HEK293 (cell line): ENCODE measurements around the gene NFKBIE.

Experiments used
- CTCF ChIA-PET: fragments of 350-600 bp; formaldehyde crosslinking; extraction: SDS; loops from one replicate; lab custom pipeline; 2021; ENCODE audit warnings: antibody characterized with exemption; lab: Yijun Ruan, JAX
- POLR2A ChIA-PET: fragments of 300-600 bp; formaldehyde crosslinking; extraction: SDS; loops from one replicate; lab custom pipeline; 2020; ENCODE audit warnings: antibody characterized with exemption, inconsistent platforms; lab: Yijun Ruan, JAX
- H3K27ac ChIP-seq: fragments of 200-500 bp; sonication (Bioruptor generic); 2 replicates; pipeline ENCODE4 v1.5.1; 2014; ENCODE audit warnings: low read depth, low read length, control low read depth, inconsistent platforms; ENCODE audit errors: extremely low read depth
- H3K36me3 ChIP-seq, 2 experiments: fragments of 200-500 bp in 1 of 2; sonication (Bioruptor generic) in 1 of 2; 1 replicate in 1 of 2; 2 replicates in 1 of 2; pipeline ENCODE4 v1.5.1; 2014 to 2017; ENCODE audit warnings: inconsistent platforms in 2 of 2, low read length in 2 of 2; ENCODE audit not compliant: control insufficient read depth in 2 of 2, insufficient read depth in 1 of 2
- H3K4me1 ChIP-seq: fragments of 200-500 bp; sonication (Bioruptor generic); 2 replicates; pipeline ENCODE4 v1.5.1; 2014; ENCODE audit warnings: mild to moderate bottlenecking, low read length, inconsistent platforms; ENCODE audit not compliant: control insufficient read depth, insufficient read depth
- H3K4me3 ChIP-seq: 2 replicates; pipeline ENCODE4 v1.5.1; 2011; ENCODE audit warnings: low read depth, mild to moderate bottlenecking, control low read depth, low read length, moderate library complexity
- H3K9me3 ChIP-seq: fragments of 200-500 bp; sonication (Bioruptor generic); 2 replicates; pipeline ENCODE4 v1.5.1; 2014; ENCODE audit warnings: low read depth, low read length, inconsistent platforms; ENCODE audit not compliant: control insufficient read depth, insufficient read depth
- AEBP2 ChIP-seq: fragments of 450-650 bp; formaldehyde crosslinking; IDR thresholded peaks from 2 replicates; pipeline ENCODE4 v1.5.1; 2016; ENCODE audit warnings: missing biosample characterization, missing genetic modification characterization, borderline replicate concordance
- GLI4 ChIP-seq: fragments of 450-650 bp; formaldehyde crosslinking; IDR thresholded peaks from 2 replicates; pipeline ENCODE4 v1.5.1; 2016; ENCODE audit warnings: missing biosample characterization, missing genetic modification characterization
- GLIS1 ChIP-seq: fragments of 450-650 bp; formaldehyde crosslinking; IDR thresholded peaks from 2 replicates; pipeline ENCODE4 v1.5.1; 2016; ENCODE audit warnings: missing biosample characterization, missing genetic modification characterization
- HOXC10 ChIP-seq: sonication (generic); formaldehyde crosslinking; IDR thresholded peaks from 2 replicates; pipeline ENCODE4 v1.8.1; 2023; ENCODE audit warnings: mild to moderate bottlenecking, missing genetic modification reagents
- KLF16 ChIP-seq: fragments of 450-650 bp; formaldehyde crosslinking; IDR thresholded peaks from 2 replicates; pipeline ENCODE4 v1.5.1; 2017; ENCODE audit warnings: missing biosample characterization, missing genetic modification characterization
- KLF8 ChIP-seq: fragments of 450-650 bp; formaldehyde crosslinking; IDR thresholded peaks from 2 replicates; pipeline ENCODE4 v1.5.1; 2016; ENCODE audit warnings: missing biosample characterization, missing genetic modification characterization
- MZF1 ChIP-seq: fragments of 450-650 bp; formaldehyde crosslinking; IDR thresholded peaks from 2 replicates; pipeline ENCODE4 v1.5.1; 2017; ENCODE audit warnings: missing biosample characterization, missing genetic modification characterization, borderline replicate concordance
- PRDM4 ChIP-seq: fragments of 450-650 bp; formaldehyde crosslinking; IDR thresholded peaks from 2 replicates; pipeline ENCODE4 v1.5.1; 2017; ENCODE audit warnings: missing biosample characterization, missing genetic modification characterization
- ZFHX2 ChIP-seq: fragments of 450-650 bp; formaldehyde crosslinking; conservative IDR thresholded peaks from 2 replicates; pipeline ENCODE4 v1.5.1; 2016; ENCODE audit warnings: missing biosample characterization, missing genetic modification characterization
- ZFP37 ChIP-seq: fragments of 450-650 bp; formaldehyde crosslinking; IDR thresholded peaks from 2 replicates; pipeline ENCODE4 v1.5.1; 2016; ENCODE audit warnings: missing biosample characterization, missing genetic modification characterization
- ZNF223 ChIP-seq: fragments of 450-650 bp; formaldehyde crosslinking; IDR thresholded peaks from 2 replicates; pipeline ENCODE4 v1.5.1; 2016; ENCODE audit warnings: missing biosample characterization, missing genetic modification characterization
- ZNF324 ChIP-seq: fragments of 450-650 bp; formaldehyde crosslinking; IDR thresholded peaks from 2 replicates; pipeline ENCODE4 v1.5.1; 2016; ENCODE audit warnings: missing biosample characterization, missing genetic modification characterization
- ZNF350 ChIP-seq: fragments of 450-650 bp; formaldehyde crosslinking; IDR thresholded peaks from 2 replicates; pipeline ENCODE4 v1.5.0; 2017; ENCODE audit warnings: missing biosample characterization, mild to moderate bottlenecking, missing genetic modification characterization
- ZNF48 ChIP-seq: fragments of 450-650 bp; formaldehyde crosslinking; IDR thresholded peaks from 2 replicates; pipeline ENCODE4 v1.5.1; 2016; ENCODE audit warnings: missing biosample characterization, missing genetic modification characterization
- ZNF561 ChIP-seq: fragments of 450-650 bp; IDR thresholded peaks from 2 replicates; pipeline ENCODE4 v1.5.1; 2018; ENCODE audit warnings: missing biosample characterization, missing genetic modification characterization, borderline replicate concordance
- ZNF580 ChIP-seq: fragments of 450-650 bp; formaldehyde crosslinking; IDR thresholded peaks from 2 replicates; pipeline ENCODE4 v1.5.1; 2016; ENCODE audit warnings: missing biosample characterization, missing genetic modification characterization
- ZNF585B ChIP-seq: fragments of 450-650 bp; formaldehyde crosslinking; IDR thresholded peaks from 2 replicates; pipeline ENCODE4 v1.5.1; 2016; ENCODE audit warnings: missing biosample characterization, missing genetic modification characterization
- ZNF600 ChIP-seq: fragments of 450-650 bp; formaldehyde crosslinking; IDR thresholded peaks from 2 replicates; pipeline ENCODE4 v1.5.1; 2016; ENCODE audit warnings: missing biosample characterization, missing genetic modification characterization
- ZNF658 ChIP-seq: fragments of 450-650 bp; formaldehyde crosslinking; IDR thresholded peaks from 2 replicates; pipeline ENCODE4; 2016; ENCODE audit warnings: missing biosample characterization, missing genetic modification characterization
- ZNF670 ChIP-seq: fragments of 450-650 bp; formaldehyde crosslinking; IDR thresholded peaks from 2 replicates; pipeline ENCODE4 v1.5.1; 2016; ENCODE audit warnings: missing biosample characterization, missing genetic modification characterization, low read depth
- ZNF747 ChIP-seq: fragments of 450-650 bp; formaldehyde crosslinking; IDR thresholded peaks from 2 replicates; pipeline ENCODE4 v1.5.1; 2016; ENCODE audit warnings: missing biosample characterization, missing genetic modification characterization
- ZSCAN16 ChIP-seq: fragments of 450-650 bp; formaldehyde crosslinking; IDR thresholded peaks from 2 replicates; pipeline ENCODE4 v1.5.1; 2016; ENCODE audit warnings: missing biosample characterization, missing genetic modification characterization
- TF ChIP-seq, protein P1 (sequence below): fragments of 450-650 bp; formaldehyde crosslinking; IDR thresholded peaks from 2 replicates; pipeline ENCODE4 v1.5.1; 2017; ENCODE audit warnings: missing biosample characterization, mild to moderate bottlenecking, missing genetic modification characterization, moderate library complexity

Gene NFKBIE

DNA sequence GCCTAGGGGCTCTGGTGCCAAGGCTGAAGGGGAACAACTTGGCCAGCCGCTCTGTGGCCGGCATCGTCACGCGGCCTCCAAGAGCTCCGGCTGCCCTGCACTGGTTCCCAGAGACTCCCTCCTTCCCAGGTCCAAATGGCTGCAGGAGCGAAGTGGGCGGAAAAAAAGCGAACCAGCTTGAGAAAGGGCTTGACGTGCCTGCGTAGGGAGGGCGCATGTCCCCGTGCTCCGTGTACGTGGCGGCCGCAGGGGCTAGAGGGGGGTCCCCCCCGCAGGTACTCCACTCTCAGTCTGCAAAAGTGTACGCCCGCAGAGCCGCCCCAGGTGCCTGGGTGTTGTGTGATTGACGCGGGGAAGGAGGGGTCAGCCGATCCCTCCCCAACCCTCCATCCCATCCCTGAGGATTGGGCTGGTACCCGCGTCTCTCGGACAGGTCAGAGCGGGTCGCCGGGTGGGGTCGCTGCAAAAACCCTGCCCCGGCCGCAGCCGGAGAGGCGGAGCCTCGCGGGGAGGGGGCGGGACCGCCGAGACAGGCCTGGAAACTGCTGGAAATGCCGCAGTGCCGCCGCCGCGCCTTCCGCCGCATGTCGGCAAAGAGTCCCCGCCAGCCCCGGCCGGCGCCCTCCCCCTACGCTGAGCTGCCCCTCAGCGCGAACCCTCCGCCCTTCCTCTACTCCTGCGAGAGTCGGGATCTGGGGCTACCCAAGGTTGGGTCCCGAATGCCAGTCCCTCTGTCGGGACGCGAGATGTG is 19.3 kb downstream of the NFKBIE start (continued):
- TF ChIP-seq ZNF580: no peak
- peak; percentile 93 for TF ChIP-seq ZNF324
- TF ChIP-seq KLF8 (tag by site-specific recombination): peak; percentile 74; the same call in 1 of the 2 replicates
- TF ChIP-seq ZNF585B: no peak
- no peak for TF ChIP-seq ZNF670 (tag by site-specific recombination)
- peak; percentile 98 for TF ChIP-seq KLF16 (tag by site-specific recombination)
- TF ChIP-seq ZFHX2 (tag by site-specific recombination): no peak
- TF ChIP-seq ZNF561: 0 out of 2 replicates have a peak, but pooled peaks have one; percentile 26

- Histone ChIP-seq H3K27ac (no peak overlapping the region), H3K4me3 (no peak overlapping the region), H3K4me1 (no peaks in the 10 kb centered on the region), H3K36me3 (peaks cover 10 to 30% of the 10 kb centered on the region in 2 experiments), H3K9me3 (no peaks in the 10 kb centered on the region)
- POLR2A ChIA-PET: interaction anchor here (0.7 to 5.1 kb wide), 8 partner anchors 8 to 616 kb away, joined by 3 to 131 read pairs (median 8); partner anchors contain the start of genes GTPBP2, SLC29A1 and SLC35B2
- CTCF ChIA-PET: interaction anchor here (1.1 to 5.6 kb wide), 5 partner anchors 10 to 149 kb away, joined by 3 to 70 read pairs (median 22); partner anchors contain the start of genes SLC29A1 and SLC35B2
- TF ChIP-seq ZSCAN16 (0 out of 2 replicates have a peak, but pooled peaks have one; percentile 0), ZNF350 (no peak), AEBP2 (tag by site-specific recombination) (no peak), HOXC10 (CRISPR knock-in tag) (no peak)
These were observed 19.9 kb downstream of the NFKBIE start for GRCh38 chr6:44245391-44245911.

DNA sequence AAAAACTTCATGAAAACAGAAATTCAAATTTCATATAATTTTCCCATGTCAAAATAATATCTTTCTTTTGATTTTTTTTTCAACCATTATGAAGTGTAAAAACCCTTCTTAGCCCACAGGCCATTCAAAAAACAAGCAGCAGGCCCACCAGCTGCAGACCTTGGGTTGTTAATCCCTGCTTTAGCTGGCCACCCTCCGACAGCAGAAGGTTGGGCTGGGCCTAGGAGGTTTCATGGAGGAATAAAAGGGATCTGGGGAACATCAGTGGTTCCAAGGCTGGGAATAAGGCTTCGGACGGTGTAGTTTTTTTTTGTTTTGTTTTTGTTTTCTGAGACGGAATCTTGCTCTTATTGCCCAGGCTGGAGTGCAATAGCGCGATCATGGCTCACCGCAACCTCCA is 22.0 kb downstream of the NFKBIE start:
- CTCF ChIA-PET: interaction anchor here (0.7 to 5.6 kb wide), 7 partner anchors 8 to 218 kb away, joined by 3 to 70 read pairs (median 6); partner anchors contain the start of gene SLC29A1

GRCh38 chr6:44238687-44239350 is 26.5 kb downstream of the NFKBIE start:
- no peak overlapping the region for H3K27ac ChIP-seq
- POLR2A ChIA-PET: interaction anchor here (0.6 kb wide), 1 partner anchor 8 kb away, joined by 3 read pairs; the partner anchor contains the start of gene HSP90AB1
- no peak overlapping the region for H3K4me3 ChIP-seq
- H3K4me1 ChIP-seq: peaks cover 4% of the 10 kb centered on the region; the same call in 1 of the 2 replicates
- no peaks in the 10 kb centered on the region for H3K9me3 ChIP-seq
- CTCF ChIA-PET: interaction anchor here (0.7 to 7.8 kb wide), 10 partner anchors 13 to 142 kb away, joined by 3 to 148 read pairs (median 11); partner anchors contain the start of genes SLC29A1 and SLC35B2
- H3K36me3 ChIP-seq: peaks cover 2 to 19% of the 10 kb centered on the region in 2 experiments; a peak in 2 of 3 replicates
- peak; percentile 73 for TF ChIP-seq ZNF600
- TF ChIP-seq PRDM4 (tag by site-specific recombination): no peak
- peak; percentile 70 for TF ChIP-seq GLIS1 (tag by site-specific recombination)
- TF ChIP-seq MZF1: no peak
- TF ChIP-seq ZNF223: no peak
- TF ChIP-seq ZNF658 (tag by site-specific recombination): no peak
- TF ChIP-seq ZNF747 (tag by site-specific recombination): no peak
- TF ChIP-seq ZFP37 (tag by site-specific recombination): no peak
- no peak for TF ChIP-seq GLI4

More for the DNA sequence above, 22.0 kb downstream of the NFKBIE start:
- peaks cover 0 to 9% of the 10 kb centered on the region in 2 experiments; a peak in 1 of 3 replicates for H3K36me3 ChIP-seq
- no peaks in the 10 kb centered on the region for H3K4me1 ChIP-seq
- H3K4me3 ChIP-seq: no peak overlapping the region
- no peak for TF ChIP-seq ZNF48 (tag by site-specific recombination)
- TF ChIP-seq, protein P1, sequence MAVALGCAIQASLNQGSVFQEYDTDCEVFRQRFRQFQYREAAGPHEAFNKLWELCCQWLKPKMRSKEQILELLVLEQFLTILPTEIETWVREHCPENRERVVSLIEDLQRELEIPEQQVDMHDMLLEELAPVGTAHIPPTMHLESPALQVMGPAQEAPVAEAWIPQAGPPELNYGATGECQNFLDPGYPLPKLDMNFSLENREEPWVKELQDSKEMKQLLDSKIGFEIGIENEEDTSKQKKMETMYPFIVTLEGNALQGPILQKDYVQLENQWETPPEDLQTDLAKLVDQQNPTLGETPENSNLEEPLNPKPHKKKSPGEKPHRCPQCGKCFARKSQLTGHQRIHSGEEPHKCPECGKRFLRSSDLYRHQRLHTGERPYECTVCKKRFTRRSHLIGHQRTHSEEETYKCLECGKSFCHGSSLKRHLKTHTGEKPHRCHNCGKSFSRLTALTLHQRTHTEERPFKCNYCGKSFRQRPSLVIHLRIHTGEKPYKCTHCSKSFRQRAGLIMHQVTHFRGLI (tag by site-specific recombination): peak; percentile 97
- no peaks in the 10 kb centered on the region for H3K9me3 ChIP-seq
- POLR2A ChIA-PET: no interaction called here
- no peak overlapping the region for H3K27ac ChIP-seq
